Chondrocyte (in vitro differentiated cells): ENCODE data around the gene FGF1. TPM values are rescaled to one million over a fixed set of nuclear protein-coding genes. Genes with fewer than 3 reads are reported as not detected.

ENCODE experiments used
- DNase-seq: peaks from one replicate; pipeline ENCODE4 v3.0.0; 2021; ENCODE audit warnings: mixed read lengths, low spot score
- H3K27ac Mint-ChIP-seq: one replicate; pipeline ENCODE4 v1.8.0; 2021; ENCODE audit warnings: mild to moderate bottlenecking, moderate library complexity, mixed read lengths; ENCODE audit not compliant: unreplicated experiment
- H3K27me3 Mint-ChIP-seq: 2 replicates; pipeline ENCODE4 v1.8.0; 2021; ENCODE audit warnings: low read depth, mixed read lengths
- H3K36me3 Mint-ChIP-seq: 2 replicates; pipeline ENCODE4 v1.8.0; 2021; ENCODE audit warnings: low read depth, mixed read lengths
- H3K4me1 Mint-ChIP-seq: 2 replicates; pipeline ENCODE4 v1.8.0; 2021; ENCODE audit warnings: low read depth, mild to moderate bottlenecking, mixed read lengths
- H3K4me3 Mint-ChIP-seq: one replicate; pipeline ENCODE4 v1.8.0; 2021; ENCODE audit warnings: mild to moderate bottlenecking, moderate library complexity, mixed read lengths; ENCODE audit not compliant: unreplicated experiment
- H3K9me3 Mint-ChIP-seq: 2 replicates; pipeline ENCODE4 v1.8.0; 2021; ENCODE audit warnings: low read depth, mixed read lengths
- total RNA-seq: library from RNA; stranded (reverse); gene quantifications from 3 replicates; pipeline ENCODE4 v1.2.1, GENCODE V29; 2021
- TF ChIP-seq, protein P1 (sequence below): fragments of 200-600 bp; sonication (generic); IDR thresholded peaks from 2 replicates; pipeline ENCODE4 v1.5.0; 2021; ENCODE audit warnings: antibody characterized with exemption, mild to moderate bottlenecking, moderate library complexity

FGF1 gene
- total RNA-seq, 1 donor from 2014 or later, result 6.9 TPM

DNA sequence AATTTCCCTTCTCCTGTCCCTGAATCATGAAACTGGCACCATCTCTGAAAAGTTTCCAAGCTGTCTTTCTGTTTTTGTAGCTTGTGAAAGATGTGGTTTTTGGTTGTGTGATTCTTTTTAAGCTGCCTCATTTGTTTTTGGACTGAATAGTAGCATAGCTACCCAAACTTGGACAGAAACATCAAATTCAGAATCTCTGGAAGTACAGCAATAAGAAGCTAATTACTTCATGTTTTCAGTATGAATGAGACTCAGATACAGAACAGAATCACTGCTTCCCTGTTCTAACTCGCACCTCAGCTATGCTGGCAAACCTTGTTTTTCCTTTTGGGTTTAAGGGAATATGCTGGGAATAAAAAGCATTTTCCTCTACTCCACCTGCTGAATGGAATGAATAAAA lies 101.0 kb downstream of the FGF1 start:
- TF ChIP-seq, protein P1, sequence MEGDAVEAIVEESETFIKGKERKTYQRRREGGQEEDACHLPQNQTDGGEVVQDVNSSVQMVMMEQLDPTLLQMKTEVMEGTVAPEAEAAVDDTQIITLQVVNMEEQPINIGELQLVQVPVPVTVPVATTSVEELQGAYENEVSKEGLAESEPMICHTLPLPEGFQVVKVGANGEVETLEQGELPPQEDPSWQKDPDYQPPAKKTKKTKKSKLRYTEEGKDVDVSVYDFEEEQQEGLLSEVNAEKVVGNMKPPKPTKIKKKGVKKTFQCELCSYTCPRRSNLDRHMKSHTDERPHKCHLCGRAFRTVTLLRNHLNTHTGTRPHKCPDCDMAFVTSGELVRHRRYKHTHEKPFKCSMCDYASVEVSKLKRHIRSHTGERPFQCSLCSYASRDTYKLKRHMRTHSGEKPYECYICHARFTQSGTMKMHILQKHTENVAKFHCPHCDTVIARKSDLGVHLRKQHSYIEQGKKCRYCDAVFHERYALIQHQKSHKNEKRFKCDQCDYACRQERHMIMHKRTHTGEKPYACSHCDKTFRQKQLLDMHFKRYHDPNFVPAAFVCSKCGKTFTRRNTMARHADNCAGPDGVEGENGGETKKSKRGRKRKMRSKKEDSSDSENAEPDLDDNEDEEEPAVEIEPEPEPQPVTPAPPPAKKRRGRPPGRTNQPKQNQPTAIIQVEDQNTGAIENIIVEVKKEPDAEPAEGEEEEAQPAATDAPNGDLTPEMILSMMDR, result peak; percentile 40
- peaks cover 24% of the 10 kb centered on the region for H3K4me1 Mint-ChIP-seq
- peak overlapping the region; percentile 46 for H3K27ac Mint-ChIP-seq
- H3K27me3 Mint-ChIP-seq, result no peaks in the 10 kb centered on the region
- no peak for DNase-seq
- H3K36me3 Mint-ChIP-seq, result no peaks in the 10 kb centered on the region
- H3K4me3 Mint-ChIP-seq, result no peak overlapping the region
- H3K9me3 Mint-ChIP-seq, result no peaks in the 10 kb centered on the region

DNA sequence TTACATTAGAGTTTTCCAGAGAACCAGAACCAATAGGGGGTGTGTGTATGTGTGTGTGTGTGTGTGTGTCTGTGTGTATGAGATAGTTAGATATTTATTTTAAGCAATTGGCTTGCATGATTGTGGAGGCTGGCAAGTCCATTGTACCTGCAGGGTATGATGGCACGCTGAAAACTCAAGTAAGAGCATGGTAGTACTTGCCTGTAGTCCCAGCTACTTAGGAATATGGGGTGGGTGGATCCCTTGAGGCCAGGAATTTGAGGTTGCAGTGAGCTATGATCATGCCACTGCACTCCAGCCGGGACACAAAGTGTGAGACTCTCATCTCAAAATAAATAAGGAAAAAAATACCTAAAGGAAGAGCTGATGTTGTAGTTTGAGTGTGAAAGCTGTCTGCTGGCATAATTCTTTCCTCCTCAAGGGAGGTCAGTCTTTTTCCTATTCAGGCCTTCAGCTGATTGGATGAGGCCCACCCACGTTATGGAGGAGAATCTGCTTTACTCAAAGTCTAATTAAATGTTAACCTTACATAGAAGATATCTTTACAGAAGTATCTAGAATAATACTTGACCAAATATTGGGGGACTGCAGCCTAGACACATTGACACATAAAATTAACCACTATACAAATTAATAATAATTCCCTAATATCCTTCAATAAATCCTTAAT lies 107.6 kb downstream of the FGF1 start:
- Mint-ChIP-seq H3K4me3 (no peak overlapping the region), H3K36me3 (peaks cover 8% of the 10 kb centered on the region), H3K4me1 (peaks cover 15% of the 10 kb centered on the region), H3K27ac (no peak overlapping the region), H3K27me3 (no peaks in the 10 kb centered on the region), H3K9me3 (peaks cover 9% of the 10 kb centered on the region)
- TF ChIP-seq, protein P1, result no peak
- DNase-seq, result no peak

DNA sequence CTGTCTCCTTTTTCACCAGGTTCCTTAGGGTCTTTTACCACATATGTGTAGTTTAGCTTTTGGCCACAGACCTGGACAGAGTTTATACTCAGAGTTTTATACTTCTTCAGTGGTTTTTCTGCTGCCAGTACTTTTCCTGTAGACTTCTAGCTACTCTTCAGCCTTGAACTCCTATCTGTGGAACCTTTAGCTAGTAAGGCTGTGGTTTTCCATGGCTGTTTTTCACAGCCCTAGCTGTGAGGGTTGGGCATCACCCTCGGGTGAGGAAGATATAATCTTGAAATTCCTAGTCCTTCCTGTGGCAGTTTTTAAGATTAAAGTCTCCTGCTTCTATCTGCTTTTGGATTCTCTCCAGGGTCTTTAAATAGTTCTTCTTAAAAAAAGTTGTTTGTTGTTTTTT lies 109.1 kb downstream of the FGF1 start:
- Mint-ChIP-seq H3K9me3 (peaks cover 9% of the 10 kb centered on the region), H3K36me3 (peaks cover 8% of the 10 kb centered on the region), H3K4me1 (peaks cover 15% of the 10 kb centered on the region)

DNA sequence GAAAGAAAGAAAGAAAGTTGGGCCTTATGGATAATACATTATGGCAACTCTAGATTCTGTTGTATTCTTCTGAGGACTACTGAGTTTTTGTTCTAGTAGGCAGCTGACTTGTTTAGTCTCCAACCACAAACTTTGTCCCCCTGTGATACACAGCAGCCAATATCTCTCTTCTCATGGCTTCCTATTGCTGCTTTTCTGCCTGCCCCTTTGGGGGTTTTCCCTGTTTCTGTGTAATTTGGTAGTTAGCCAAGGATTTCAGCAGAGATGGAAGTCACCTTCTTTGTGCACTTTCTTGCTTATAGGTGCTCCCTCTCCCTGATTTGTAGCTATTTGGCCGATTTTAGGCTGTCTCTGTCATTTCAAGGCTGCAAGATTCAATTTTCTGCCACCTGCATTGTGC lies 109.6 kb downstream of the FGF1 start:
- peaks cover 8% of the 10 kb centered on the region for H3K36me3 Mint-ChIP-seq
- no peak overlapping the region for H3K4me3 Mint-ChIP-seq
- no peak overlapping the region for H3K27ac Mint-ChIP-seq
- peaks cover 15% of the 10 kb centered on the region for H3K4me1 Mint-ChIP-seq
- TF ChIP-seq, protein P1, result no peak
- DNase-seq, result no peak
- peaks cover 9% of the 10 kb centered on the region for H3K9me3 Mint-ChIP-seq
- no peaks in the 10 kb centered on the region for H3K27me3 Mint-ChIP-seq

More for the DNA sequence above, 109.1 kb downstream of the FGF1 start:
- Mint-ChIP-seq H3K4me3 (no peak overlapping the region), H3K27ac (no peak overlapping the region), H3K27me3 (no peaks in the 10 kb centered on the region)
- TF ChIP-seq, protein P1, result no peak
- DNase-seq, result no peak

DNA sequence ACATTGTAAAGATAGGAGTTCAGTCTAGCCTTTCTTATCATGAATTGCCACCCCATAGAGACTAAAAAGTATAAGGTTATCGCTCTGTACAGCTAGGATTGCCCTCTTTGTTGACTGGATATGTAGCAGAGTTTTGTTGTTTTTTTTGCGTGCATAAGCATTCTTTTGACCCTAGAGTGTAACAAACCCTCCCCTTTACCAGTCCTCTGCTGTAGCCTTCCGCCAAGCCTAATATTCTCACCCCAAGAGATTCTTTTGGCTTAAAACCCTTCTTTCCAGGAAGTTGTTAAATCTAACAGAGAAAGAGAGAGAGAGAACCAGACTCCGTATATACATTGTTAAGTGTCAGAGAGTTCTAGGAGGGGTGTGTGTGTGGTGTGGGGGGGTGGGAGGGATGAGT lies 113.9 kb downstream of the FGF1 start:
- H3K27ac Mint-ChIP-seq, result no peak overlapping the region

More for the DNA sequence above, 113.9 kb downstream of the FGF1 start:
- no peaks in the 10 kb centered on the region for H3K9me3 Mint-ChIP-seq
- DNase-seq, result no peak
- peaks cover 31% of the 10 kb centered on the region for H3K4me1 Mint-ChIP-seq
- TF ChIP-seq, protein P1, result no peak
- no peaks in the 10 kb centered on the region for H3K36me3 Mint-ChIP-seq
- H3K4me3 Mint-ChIP-seq, result no peak overlapping the region
- H3K27me3 Mint-ChIP-seq, result no peaks in the 10 kb centered on the region
